Measurements from ENCODE around the gene MDC1. TPM values are rescaled to one million over a fixed set of nuclear protein-coding genes. Genes with fewer than 3 reads are reported as not detected.

MDC1 gene
- total RNA-seq, 1 experiment from 2014 or later = 77.6 TPM

DNA sequence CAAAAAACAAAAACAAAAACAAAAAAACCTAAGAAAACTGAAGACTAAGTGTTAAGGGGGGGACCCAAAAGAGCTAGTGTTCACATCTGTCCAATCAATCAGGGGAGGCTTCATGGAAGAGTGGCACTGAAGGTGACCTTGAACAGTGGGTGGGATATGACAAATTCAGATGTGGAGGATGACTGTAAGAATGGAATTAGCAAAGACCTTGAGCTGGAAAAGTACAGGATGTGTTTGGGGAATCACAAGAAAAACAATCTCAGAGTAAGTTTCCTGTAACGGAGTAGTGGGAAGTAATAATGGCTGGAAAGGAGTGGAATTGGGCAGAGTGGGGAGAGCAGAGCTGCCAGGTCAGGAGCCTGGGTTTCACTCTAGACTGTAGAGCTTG lies 30.2 kb upstream of the MDC1 start:
- Histone ChIP-seq H3K14ac (ENCODE audit: insufficient read depth, low read length) (no peak overlapping the region), H3T11ph (ENCODE audit: low read length) (no peak overlapping the region), H3K4me1 (ENCODE audit: insufficient read depth, low read length) (peaks cover 2% of the 10 kb centered on the region; the same call in 1 of the 2 replicates), H2BK15ac (ENCODE audit: low read depth, low read length) (no peak overlapping the region), H3K9me3 (ENCODE audit: control insufficient read depth, low read depth, low read length) (no peaks in the 10 kb centered on the region), H4K20me1 (ENCODE audit: control insufficient read depth, insufficient read depth, insufficient read length) (peaks cover 2% of the 10 kb centered on the region), H3K27me3 (ENCODE audit: insufficient read depth, low read length) (no peaks in the 10 kb centered on the region; the same call in 1 of the 2 replicates), H3K4me2 (ENCODE audit: insufficient read depth, insufficient read length, low read length) (no peak overlapping the region), H3K79me2 (ENCODE audit: insufficient read depth, low read length) (peaks cover 8% of the 10 kb centered on the region; the same call in 1 of the 2 replicates), H2AK5ac (ENCODE audit: insufficient read length, low read length) (no peak overlapping the region), H3K18ac (ENCODE audit: insufficient read length, low read depth, low read length) (no peak overlapping the region), H4K8ac (replicated peaks; ENCODE audit: insufficient read length, low read depth, low read length) (no peak overlapping the region), H3K23me2 (ENCODE audit: insufficient read length, low read depth, low read length, poor library complexity, severe bottlenecking) (peaks cover 10% of the 10 kb centered on the region), H2BK120ac (ENCODE audit: low read depth, low read length, poor library complexity, severe bottlenecking) (no peak overlapping the region), H3K27ac (ENCODE audit: insufficient read length, low read depth, low read length) (no peak overlapping the region), H4K5ac (ENCODE audit: insufficient read length, low read depth, low read length) (no peak overlapping the region), H2BK20ac (ENCODE audit: low read depth, low read length, poor library complexity, severe bottlenecking) (no peak overlapping the region), H3K56ac (ENCODE audit: insufficient read length, low read depth, low read length) (no peak overlapping the region), H4K91ac (ENCODE audit: insufficient read length, low read depth, low read length) (no peak overlapping the region), H2BK12ac (ENCODE audit: insufficient read length, low read depth, low read length) (no peak overlapping the region), H2AFZ (ENCODE audit: low read length) (no peak overlapping the region), H2BK5ac (ENCODE audit: insufficient read length, low read length) (no peak overlapping the region), H3K23ac (ENCODE audit: insufficient read length, low read depth, low read length) (no peak overlapping the region), H3K9ac (ENCODE audit: extremely low read depth, insufficient read length, low read length) (no peak overlapping the region), H3K79me1 (ENCODE audit: insufficient read depth, low read depth, low read length, poor library complexity, severe bottlenecking) (no peaks in the 10 kb centered on the region), H3K4ac (ENCODE audit: low read depth, low read length) (no peak overlapping the region)
- Mint-ChIP-seq H3K36me3 (ENCODE audit: insufficient read depth in 1 of 3, low read depth in 3 of 3) (peaks cover 0 to 7% (median 3%) of the 10 kb centered on the region in 3 experiments; a peak in 5 of 7 replicates), H3K27ac (no peak overlapping the region), H3K27me3 (ENCODE audit: low read depth) (peaks cover 6% of the 10 kb centered on the region; the same call in 1 of the 2 replicates), H3K9me3 (no peaks in the 10 kb centered on the region; a peak in 3 of 5 replicates), H3K4me3 (no peak overlapping the region), H3K4me1 (peaks cover 23 to 29% of the 10 kb centered on the region in 2 experiments)
- WGBS (ENCODE audit: extremely low coverage, insufficient read length, low lambda C conversion rate) = no CpG with 5 or more reads among the region's 1 CpG
- DNase-seq = no peak
- TF ChIP-seq, protein P1, sequence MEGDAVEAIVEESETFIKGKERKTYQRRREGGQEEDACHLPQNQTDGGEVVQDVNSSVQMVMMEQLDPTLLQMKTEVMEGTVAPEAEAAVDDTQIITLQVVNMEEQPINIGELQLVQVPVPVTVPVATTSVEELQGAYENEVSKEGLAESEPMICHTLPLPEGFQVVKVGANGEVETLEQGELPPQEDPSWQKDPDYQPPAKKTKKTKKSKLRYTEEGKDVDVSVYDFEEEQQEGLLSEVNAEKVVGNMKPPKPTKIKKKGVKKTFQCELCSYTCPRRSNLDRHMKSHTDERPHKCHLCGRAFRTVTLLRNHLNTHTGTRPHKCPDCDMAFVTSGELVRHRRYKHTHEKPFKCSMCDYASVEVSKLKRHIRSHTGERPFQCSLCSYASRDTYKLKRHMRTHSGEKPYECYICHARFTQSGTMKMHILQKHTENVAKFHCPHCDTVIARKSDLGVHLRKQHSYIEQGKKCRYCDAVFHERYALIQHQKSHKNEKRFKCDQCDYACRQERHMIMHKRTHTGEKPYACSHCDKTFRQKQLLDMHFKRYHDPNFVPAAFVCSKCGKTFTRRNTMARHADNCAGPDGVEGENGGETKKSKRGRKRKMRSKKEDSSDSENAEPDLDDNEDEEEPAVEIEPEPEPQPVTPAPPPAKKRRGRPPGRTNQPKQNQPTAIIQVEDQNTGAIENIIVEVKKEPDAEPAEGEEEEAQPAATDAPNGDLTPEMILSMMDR (conservative IDR thresholded peaks at IDR 0.05) = no peak

Data from H9 (cell line).